Right forelimb (tissue), 1 donor: ENCODE results near the gene AMBP.

Experiments
- DNase-seq: peaks from one replicate; pipeline ENCODE4 v3.0.0-alpha.2; 2018

AMBP gene

DNA sequence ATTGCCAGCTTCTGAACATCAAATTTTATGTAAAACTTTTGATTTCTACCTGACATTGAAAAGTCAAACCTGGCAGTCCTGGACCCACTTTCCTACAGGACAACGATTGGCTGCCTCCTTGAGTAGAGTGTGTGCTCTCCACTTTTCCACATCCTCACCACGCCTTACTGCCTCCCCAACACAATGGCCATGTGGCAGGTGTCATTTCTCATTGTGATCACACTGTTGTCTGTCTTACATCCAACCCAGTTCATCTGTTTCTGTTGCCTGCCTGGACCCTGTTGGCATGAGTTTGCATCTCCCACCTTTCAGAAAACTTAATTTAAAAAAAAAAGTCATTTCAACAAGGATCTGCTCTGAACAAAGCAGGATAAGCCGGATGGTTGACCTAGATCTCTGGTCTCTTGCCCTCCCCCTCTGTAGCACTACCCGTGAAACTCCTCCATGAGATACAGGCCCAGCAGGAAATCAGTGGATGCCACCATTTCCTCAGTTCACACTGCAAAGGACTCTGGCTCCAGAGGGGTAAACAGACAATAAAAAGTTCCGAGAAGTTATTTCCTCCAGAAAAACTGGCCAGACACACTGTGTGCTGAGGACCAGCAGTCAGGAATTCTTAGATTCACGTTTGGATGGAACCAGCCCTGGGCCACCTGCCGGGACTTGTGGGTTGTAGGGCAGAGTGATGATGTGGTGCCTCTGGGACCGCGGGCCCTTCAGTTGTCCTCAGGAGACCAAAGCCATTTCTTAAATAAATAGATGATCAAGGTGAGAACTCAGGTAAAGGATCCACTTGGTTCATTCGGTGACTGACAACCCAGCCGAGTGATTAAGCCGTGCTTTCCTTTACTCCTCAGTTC is 48.6 kb downstream of the AMBP start:
- DNase-seq = peak; percentile 20

DNA sequence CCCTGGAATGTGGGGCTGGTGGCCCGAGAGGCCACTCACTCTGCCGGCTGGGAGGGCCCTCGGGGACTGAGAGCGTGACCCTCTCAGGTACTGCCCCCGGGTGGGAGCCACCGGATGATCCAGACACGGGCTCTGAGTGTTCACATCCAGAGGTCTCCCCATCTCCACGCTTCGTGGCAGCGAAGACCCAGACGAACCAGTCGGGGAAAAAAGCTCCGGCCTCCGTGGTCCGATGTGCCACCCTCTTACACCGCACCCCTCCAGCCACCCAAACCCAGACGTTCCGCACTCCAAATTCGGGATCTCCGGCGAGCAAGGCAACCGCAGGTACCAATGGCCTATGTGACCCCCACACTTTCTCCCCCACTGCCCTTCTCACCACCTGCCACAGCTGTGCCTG is 49.5 kb downstream of the AMBP start:
- DNase-seq = peak; percentile 36

DNA sequence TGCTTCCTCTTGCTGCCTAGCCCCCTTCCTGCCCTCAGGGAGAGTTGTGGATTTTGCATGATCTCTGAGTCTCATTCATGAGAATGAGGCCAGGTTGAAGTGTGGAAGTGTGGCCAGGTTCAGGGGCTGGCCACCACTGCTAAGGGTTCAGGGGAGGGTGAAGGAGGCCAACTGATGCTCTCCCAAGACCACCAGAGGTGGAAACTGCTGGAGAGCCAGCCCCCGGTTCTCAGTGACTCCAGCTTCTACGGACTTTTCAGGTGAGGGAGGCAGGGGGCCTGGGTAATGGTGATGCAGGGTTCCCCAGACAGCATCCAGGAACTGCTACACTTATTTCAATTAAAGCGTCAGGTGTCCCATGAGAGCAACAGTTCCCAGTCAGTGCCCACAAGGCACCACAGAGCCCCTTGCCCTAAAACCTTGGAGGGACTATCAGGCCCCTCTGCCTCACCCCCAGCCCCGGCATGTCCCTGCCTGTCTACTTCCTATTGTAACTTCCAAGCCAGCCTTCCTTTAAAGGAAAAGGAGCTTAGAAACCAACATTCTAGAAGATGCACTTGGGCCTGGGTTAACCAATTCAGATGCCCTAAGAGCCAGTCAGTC is 50.1 kb downstream of the AMBP start:
- DNase-seq = peak; percentile 29

DNA sequence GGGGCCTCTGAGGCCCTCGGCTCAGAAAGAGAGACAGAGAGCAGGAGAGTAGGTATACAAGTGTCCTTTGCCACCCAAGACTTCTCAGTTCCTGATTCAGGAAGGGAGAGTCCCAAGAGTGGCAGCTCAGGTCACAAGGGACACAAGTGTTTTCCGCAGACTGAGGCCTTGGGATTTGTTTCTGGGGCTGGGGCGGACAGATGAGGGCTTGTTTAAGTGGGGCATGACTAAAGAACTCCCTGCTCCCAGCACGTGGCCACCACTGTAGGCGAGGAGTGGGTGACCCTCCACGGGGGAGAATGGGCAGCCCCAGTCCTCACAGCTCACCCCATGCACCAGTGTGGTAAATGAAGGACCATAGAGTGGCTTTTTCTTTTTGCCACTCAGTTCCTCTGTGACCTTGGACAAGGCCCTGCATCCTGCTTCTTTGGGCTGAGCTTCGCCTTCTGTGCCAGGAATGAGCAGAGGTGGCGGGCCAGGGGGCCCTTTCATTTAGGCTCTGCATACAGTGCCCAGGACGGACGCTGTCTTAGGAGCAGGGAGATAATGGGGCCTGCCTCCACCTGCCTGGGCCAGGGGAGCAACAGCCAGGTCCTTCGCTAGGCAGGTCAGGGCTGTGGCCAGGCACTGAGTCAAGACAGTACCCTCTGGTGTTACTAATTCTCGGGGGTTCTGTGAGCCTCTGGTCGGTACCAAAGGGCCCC is 50.8 kb downstream of the AMBP start:
- peak; percentile 19 for DNase-seq

DNA sequence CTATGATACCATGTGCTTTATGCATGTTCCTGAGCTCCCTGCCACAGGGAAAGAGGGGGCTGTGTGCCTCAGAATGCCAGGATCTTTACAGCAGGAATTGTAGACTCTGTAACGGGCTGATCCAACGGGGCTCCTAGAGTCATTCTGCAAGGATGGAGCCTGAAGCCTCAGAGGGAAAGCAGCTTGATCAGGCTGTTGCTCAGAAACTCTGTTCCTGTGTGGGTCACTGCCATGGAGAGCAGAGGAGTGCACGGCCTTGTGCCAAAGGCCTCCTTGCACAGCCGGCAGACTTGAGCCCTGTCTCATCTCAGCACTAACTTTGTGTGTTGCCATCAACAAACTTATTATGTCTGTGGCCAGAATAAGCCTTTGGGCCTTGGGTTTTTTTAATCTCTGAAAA is 51.8 kb downstream of the AMBP start:
- peak; percentile 35 for DNase-seq

DNA sequence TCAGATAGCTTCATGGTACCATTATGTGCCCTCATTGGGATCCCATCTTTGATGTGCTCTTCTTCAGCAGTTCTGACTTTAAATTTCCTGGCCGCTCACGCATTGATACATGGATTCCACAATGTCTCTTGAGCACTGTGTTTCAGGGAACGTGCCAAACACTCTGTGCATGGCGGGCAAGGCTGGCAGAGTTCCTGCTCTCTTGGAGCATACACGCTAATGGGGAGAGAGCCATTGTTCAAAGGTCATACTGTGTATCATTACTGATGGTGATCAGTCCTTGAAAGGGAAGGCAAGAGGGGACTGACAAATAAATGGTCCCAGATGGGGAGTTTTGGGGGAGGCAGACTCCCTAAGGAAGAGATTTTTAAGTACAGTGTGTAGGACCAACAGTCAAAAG is 52.3 kb downstream of the AMBP start:
- no peak for DNase-seq

DNA sequence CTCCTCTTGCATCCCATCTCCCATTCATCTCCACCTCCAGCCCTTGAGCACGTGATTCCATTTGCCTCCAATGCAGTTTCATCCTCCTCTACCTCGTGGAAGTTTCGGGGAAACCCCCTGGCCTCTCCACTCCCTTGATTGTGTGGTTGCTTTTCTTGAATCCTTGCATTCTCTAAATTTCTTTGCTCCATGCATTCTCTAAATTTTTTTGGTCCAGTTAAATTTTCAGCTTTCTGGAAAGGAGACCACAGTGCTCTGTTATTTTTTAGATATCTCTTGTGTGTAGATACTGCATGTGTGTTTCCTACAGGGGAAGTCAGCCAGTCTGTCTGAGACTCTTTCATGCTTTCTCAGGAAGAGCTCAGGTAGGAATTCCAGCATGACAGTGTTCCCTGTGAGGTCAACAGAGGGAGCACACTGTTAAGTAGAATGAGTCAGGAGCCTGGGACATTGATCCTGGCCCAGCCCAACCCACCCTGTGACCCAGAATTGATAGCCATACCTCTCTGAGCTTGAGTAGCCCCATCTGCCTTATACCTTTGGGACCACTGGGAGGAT is 52.8 kb downstream of the AMBP start:
- no peak for DNase-seq

DNA sequence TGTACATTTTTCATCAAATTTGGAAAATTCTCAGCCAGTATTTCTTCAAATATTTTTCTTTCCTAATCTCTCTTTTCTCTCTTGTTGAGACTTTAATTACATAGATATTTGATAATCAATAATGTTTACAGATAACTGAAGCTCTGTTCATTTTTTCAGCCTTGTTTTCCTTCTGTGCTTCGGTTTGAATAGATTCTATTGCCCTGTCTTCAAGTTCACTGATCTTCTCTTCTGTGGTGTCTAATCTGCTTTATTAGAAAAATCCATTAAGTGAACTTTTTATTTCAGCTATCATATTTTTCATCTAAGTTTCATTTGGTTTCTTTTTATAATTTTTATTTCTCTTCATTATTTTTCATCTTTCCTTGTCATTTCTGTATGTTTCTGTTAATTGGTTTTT is 54.1 kb downstream of the AMBP start:
- no peak for DNase-seq

DNA sequence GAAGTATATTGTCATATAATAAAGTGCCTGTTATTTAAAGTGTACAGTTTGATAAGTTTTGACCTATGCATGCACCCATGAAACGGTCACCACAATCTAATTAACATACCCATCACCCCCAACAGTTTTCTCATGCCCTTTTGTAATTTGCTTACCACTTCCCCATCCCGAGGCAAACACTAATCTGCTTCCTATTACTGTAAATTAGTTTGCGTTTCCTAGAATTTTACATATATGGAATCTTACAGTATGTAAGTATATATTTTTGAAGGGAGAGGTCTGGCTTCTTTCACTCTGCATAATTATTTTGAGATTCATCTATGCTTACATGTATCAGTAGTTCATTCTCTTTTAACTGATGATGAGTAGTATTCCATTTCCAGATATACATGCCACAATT is 56.5 kb downstream of the AMBP start:
- no peak for DNase-seq

DNA sequence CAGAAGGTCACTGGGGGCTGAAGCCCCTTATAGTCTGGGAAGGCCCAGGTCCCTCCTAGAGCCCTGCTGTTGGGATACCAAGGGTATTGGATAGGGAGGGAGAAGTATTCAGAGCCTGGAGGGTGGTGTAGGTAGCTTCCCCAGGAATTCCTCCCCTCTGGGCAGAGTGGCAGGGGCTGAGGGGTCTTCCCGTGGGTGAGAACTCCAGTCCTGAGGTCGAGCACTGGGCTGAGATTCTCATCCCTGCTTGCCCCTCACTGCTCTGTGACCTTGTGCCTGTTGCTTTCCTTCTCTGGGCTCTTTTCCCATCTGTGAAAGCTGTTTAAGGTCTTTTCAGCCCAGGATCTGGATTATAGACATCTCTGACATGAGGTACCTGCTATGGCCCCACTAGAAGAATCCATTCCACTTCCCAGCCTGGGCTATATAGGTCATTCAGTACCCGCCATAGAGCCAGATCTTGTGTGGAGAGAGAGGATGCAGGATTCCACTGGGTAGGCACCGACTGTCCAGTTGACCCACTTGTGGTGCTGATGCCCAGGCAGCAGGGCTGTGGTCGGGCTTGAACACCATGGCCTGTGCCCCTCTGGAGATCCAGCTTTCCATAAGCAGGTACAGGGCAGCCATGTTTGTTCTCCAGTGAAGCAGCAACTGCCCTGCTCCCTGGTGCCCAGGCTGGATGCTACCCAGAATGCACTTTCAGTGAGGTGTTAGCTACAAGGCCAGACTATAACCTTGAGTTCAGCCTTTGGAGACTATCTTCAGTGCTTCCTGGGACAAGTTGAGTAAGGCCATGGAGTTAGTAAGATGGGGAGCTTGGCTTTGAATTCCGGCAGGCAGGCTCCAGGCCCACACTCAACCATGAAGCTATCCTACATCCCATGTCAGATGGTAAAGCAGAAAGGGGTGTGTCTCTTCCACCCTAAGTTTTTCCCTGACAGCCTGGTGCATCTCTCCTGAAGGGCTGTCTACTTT is 60.1 kb downstream of the AMBP start:
- no peak for DNase-seq

DNA sequence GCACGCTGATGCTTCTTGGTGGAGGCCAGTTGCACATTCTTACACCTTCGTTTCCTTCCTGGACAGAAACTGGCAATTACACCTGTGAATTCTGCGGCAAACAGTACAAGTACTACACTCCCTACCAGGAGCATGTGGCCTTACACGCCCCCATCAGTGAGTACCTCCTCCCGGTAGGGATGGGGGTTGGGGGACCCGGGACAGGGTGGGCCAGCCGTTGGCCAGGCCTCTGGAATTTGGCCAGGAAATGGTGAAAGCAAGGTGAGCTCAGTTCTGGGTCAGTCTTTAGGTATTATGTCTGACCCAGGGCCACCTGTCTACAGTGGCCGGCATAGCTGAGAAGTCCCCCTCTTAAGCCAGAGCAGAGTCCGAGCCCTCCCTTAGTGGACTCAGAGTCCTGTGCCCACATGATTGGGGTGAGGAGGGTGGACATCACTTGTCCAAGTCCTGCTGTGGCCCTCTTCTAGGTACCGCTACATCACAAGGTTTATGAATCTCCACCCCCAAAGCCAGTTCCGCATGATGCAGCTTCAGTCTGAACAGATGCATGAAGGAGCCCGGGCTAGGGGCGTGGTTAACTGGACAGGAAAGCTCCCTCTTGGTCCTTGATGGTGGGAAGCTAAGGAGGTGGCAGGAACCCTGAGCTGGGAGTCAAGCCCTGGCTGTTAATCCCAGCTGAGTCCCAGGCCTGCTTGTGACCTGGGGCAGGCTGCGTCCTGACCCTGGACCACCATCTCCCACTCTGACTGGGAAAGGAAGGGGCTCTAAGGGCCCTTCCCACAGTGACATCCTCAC is 61.3 kb downstream of the AMBP start:
- DNase-seq = peak; percentile 30

DNA sequence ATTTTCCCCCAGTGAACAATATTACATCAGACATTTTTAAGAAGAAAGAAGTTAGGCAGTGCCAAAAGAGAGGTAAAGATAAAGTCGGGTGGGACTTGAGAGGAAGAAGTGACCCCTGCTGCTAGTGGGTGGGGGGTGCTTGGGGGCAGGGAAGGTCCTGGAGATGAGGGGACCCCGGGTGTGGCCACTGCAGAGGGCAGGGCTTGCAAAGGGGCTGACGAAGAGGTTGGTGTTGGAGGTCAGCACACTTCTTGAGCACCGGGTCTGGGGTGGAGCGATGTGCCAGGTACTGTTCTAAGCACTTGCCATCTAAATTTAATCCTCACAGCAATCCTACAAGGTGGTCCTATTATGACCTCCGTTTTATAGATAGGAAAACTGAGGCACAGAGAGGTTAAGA is 62.0 kb downstream of the AMBP start:
- no peak for DNase-seq

DNA sequence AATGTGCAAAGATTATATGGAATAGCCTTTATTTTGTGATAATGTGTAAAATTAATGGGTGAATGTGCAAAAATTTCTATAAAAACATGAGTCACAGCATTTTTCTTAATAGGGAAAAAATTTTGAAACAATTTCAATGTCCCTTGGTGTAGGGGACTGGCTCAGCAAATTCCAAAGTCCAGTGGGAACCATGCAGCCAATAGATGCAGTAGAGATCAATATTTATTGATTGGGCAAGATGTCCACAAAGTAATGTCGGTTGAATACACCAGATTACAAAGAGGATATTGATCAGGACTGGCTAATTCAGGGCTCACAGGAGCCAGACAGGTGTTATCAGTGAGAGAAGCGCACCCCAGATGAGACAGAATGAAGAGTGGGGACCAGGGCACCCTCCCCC is 62.5 kb downstream of the AMBP start:
- no peak for DNase-seq

DNA sequence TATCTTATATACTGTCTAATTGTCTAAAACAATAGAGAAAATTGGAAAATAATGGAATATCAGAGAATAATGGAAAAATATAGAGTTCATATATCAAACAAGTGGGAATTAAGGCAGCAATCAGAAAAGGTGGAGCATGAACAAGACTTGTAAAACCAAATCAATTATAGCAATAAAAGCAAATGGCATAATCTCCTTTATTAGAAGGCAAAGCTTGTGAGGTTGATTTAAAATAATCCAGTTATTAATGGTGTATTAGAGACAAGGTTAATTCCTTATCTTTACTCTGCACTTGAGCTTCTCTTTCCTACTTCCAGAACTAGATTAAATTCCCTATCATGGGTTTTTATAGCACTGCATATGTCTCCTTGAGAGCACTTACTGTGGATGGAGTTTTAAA is 64.1 kb downstream of the AMBP start:
- DNase-seq = no peak

DNA sequence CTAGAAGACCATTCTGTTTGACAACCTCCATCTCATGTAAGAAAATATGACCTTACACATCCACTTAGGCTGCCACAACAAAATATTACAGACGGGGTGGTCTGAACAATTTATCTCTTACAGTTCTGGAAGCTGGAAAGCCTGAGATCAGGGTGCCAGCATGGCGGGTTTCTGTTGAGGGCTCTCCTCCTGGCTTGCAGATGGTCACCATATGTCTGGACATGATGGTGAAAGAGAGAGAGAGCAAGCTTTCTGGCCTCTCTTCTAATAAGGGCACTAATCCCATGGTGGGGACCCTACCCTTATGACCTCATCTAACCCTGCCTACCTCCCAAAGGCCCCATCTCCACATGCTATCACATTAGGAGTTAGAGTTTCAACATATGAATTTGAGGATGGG is 66.0 kb downstream of the AMBP start:
- no peak for DNase-seq

DNA sequence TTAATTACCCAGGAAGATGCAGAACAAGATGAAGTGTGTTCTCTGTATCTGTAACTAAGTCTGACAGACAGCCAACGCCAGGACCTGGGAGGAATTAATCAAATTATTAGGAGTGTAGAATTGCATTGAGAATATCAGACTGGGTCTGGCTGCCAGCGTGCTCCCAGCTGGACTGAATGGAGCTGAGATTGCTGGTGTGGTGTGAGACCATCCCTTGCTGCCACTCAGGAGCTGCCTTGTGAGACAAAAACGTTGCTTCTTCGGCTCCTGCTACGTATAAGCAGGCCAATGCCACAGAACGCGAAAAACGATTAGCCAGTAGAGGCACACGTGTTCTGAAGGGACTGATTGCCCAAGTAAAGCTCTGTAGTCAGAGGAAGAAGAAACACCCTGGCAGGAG is 66.8 kb downstream of the AMBP start:
- DNase-seq = no peak
